K562 (cell line): Measurements from ENCODE around the gene TMEM143. TPM values are rescaled to one million over a fixed set of nuclear protein-coding genes. Genes with fewer than 3 reads are reported as not detected.

Source experiments
- ATAC-seq: fragments of 200-7000 bp; cut with Tn5 transposase; 3 replicates; pipeline ENCODE4 v1.9.1; 2020; ENCODE audit warnings: moderate library complexity
- BruUV-seq: library from RNA; stranded (reverse); fragments of 400-500 nt; replicated peaks from 2 replicates; lab custom pipeline; 2021; lab: Mats Ljungman, UMichigan
- CTCF ChIA-PET: fragments of 300-600 bp; formaldehyde crosslinking; extraction: SDS; loops from one replicate; lab custom pipeline; 2021; ENCODE audit warnings: low intra/inter-chr PET ratio; lab: Yijun Ruan, JAX
- POLR2A ChIA-PET: fragments of 300-600, 350-650 bp; sonication (Branson Sonifier 250); formaldehyde crosslinking; extraction: SDS; loops from one replicate; lab custom pipeline; 2021; ENCODE audit warnings: antibody characterized with exemption, inconsistent platforms; lab: Yijun Ruan, JAX
- DNase-seq, 4 experiments: peaks; one replicate each; pipeline versions ENCODE4 v3.0.0 to v3.0.0-alpha.2; 2011 to 2018; ENCODE audit warnings: low spot score in 3 of 4, mixed read lengths in 3 of 4; ENCODE audit errors: extremely low read depth in 1 of 4
- FAIRE-seq: peaks from 2 replicates; lab custom pipeline; 2011; peaks lifted over from hg19 to GRCh38; lab: Jason Lieb, UNC
- H2AFZ ChIP-seq: 2 replicates; pipeline ENCODE4 v1.6.0; 2011; ENCODE audit warnings: low read depth, low read length, control low read depth, inconsistent platforms
- H3K27ac ChIP-seq: fragments of 200-600 bp; 3 replicates; pipeline ENCODE4 v1.8.0; 2011; ENCODE audit warnings: low read depth, mild to moderate bottlenecking, control low read depth, inconsistent platforms, low read length, moderate library complexity, mixed read lengths; ENCODE audit errors: extremely low read depth
- H3K27me3 ChIP-seq, 2 experiments: fragments of 300-600 bp in 1 of 2; 2 replicates in 1 of 2; 3 replicates in 1 of 2; pipeline versions ENCODE4 v1.6.0 to v1.8.0; 2011; ENCODE audit warnings: inconsistent platforms in 2 of 2, low read length in 2 of 2, mild to moderate bottlenecking in 1 of 2, mixed read lengths in 1 of 2, moderate library complexity in 1 of 2; ENCODE audit not compliant: control insufficient read depth in 2 of 2, insufficient read depth in 2 of 2
- H3K36me3 ChIP-seq: fragments of 300-600 bp; 3 replicates; pipeline ENCODE4 v1.8.0; 2011; ENCODE audit warnings: mild to moderate bottlenecking, low read length, inconsistent platforms; ENCODE audit not compliant: control insufficient read depth, insufficient read depth
- H3K4me1 ChIP-seq, 2 experiments: fragments of 200-600 bp in 1 of 2; replicated peaks in 1 of 2; 2 replicates in 1 of 2; 3 replicates in 1 of 2; pipeline versions ENCODE4 v1.5.1 to v1.8.0; 2011; ENCODE audit warnings: inconsistent platforms in 2 of 2, low read length in 2 of 2, mild to moderate bottlenecking in 1 of 2, mixed read lengths in 1 of 2, moderate library complexity in 1 of 2; ENCODE audit not compliant: control insufficient read depth in 2 of 2, insufficient read depth in 2 of 2
- H3K4me2 ChIP-seq: 2 replicates; pipeline ENCODE4 v1.6.1; 2011; ENCODE audit warnings: low read length, control low read depth, inconsistent platforms, mixed read lengths; ENCODE audit not compliant: insufficient read depth
- H3K4me3 ChIP-seq: fragments of 200-600 bp; sonication (generic), shearing (Covaris generic); 2 replicates; pipeline ENCODE4 v1.5.1; 2016; ENCODE audit warnings: control low read depth, inconsistent platforms
- H3K79me2 ChIP-seq: fragments of 200-600 bp; 3 replicates; pipeline ENCODE4 v1.8.0; 2011; ENCODE audit warnings: low read length, inconsistent platforms; ENCODE audit not compliant: control insufficient read depth, insufficient read depth
- H3K9ac ChIP-seq, 2 experiments: 2 replicates each; pipeline versions ENCODE4 v1.6.0 to v1.6.1; 2011; ENCODE audit warnings: low read depth in 2 of 2, low read length in 2 of 2, control low read depth in 1 of 2, inconsistent platforms in 1 of 2, mild to moderate bottlenecking in 1 of 2, mixed read lengths in 1 of 2; ENCODE audit not compliant: insufficient read depth in 1 of 2
- H3K9me1 ChIP-seq: one replicate; pipeline ENCODE4 v1.6.0; 2011; ENCODE audit warnings: inconsistent platforms, mild to moderate bottlenecking, low read length, moderate library complexity; ENCODE audit not compliant: control insufficient read depth, insufficient read depth
- H3K9me3 ChIP-seq: replicated peaks from 2 replicates; pipeline ENCODE4 v1.5.1; 2011; ENCODE audit warnings: low read depth, low read length, inconsistent platforms; ENCODE audit not compliant: control insufficient read depth, insufficient read depth
- H4K20me1 ChIP-seq: replicated peaks from 2 replicates; pipeline ENCODE4 v1.6.1; 2011; ENCODE audit warnings: low read length, inconsistent platforms, mixed read lengths; ENCODE audit not compliant: control insufficient read depth, insufficient read depth
- ARHGAP35 ChIP-seq: fragments of 450-650 bp; IDR thresholded peaks from 2 replicates; pipeline ENCODE4 v1.6.1; 2018; ENCODE audit not compliant: partially characterized antibody
- ARID1B ChIP-seq: fragments of 450-650 bp; IDR thresholded peaks from 2 replicates; pipeline ENCODE4 v1.6.1; 2016; ENCODE audit warnings: antibody characterized with exemption, mild to moderate bottlenecking, inconsistent platforms
- ARID2 ChIP-seq: fragments of 450-650 bp; IDR thresholded peaks from 2 replicates; pipeline ENCODE4 v1.6.1; 2017; ENCODE audit warnings: antibody characterized with exemption, mild to moderate bottlenecking
- ERF ChIP-seq: fragments of 450-650 bp; formaldehyde crosslinking; IDR thresholded peaks from 2 replicates; pipeline ENCODE4 v1.4.0; 2020; ENCODE audit warnings: mild to moderate bottlenecking, mixed read lengths
- ESRRA ChIP-seq: fragments of 450-650 bp; IDR thresholded peaks from 2 replicates; pipeline ENCODE4 v1.6.1; 2014; ENCODE audit warnings: low read depth, mild to moderate bottlenecking, moderate library complexity, borderline replicate concordance
- FOXJ3 ChIP-seq: sonication (generic); formaldehyde crosslinking; IDR thresholded peaks from 2 replicates; pipeline ENCODE4 v1.4.0; 2020; ENCODE audit warnings: mild to moderate bottlenecking, missing genetic modification reagents
- HCFC1 ChIP-seq: IDR thresholded peaks from 2 replicates; pipeline ENCODE4 v1.6.1; 2012; ENCODE audit warnings: low read depth, low read length, improper control_type of control experiment
- MBD1 ChIP-seq: fragments of 250-450 bp; sonication (Bioruptor Pico); IDR thresholded peaks from 2 replicates; pipeline ENCODE4 v1.8.0; 2022; ENCODE audit warnings: inconsistent platforms
- NFE2L1 ChIP-seq: fragments of 450-650 bp; IDR thresholded peaks from 2 replicates; pipeline ENCODE4 v1.6.1; 2016; ENCODE audit warnings: missing genetic modification characterization, low read depth, mild to moderate bottlenecking, missing compliant biosample characterization, moderate library complexity, borderline replicate concordance
- RBM25 ChIP-seq: fragments of 200-400 bp; formaldehyde crosslinking; IDR thresholded peaks from 2 replicates; pipeline ENCODE4 v1.6.1; 2018; ENCODE audit warnings: low read length, low read depth, moderate library complexity; ENCODE audit not compliant: severe bottlenecking
- WHSC1 ChIP-seq: IDR thresholded peaks from one replicate; pipeline ENCODE4 v1.6.1; 2012; ENCODE audit warnings: low read length, control low read depth, inconsistent platforms
- YY1 ChIP-seq, 3 experiments: IDR thresholded peaks; 2 replicates each; pipeline ENCODE4 v1.6.1; 2011; ENCODE audit warnings: low read length in 2 of 3, mild to moderate bottlenecking in 2 of 3, moderate library complexity in 2 of 3, borderline replicate concordance in 1 of 3, control low read depth in 1 of 3, low read depth in 1 of 3; ENCODE audit not compliant: insufficient read depth in 3 of 3, insufficient replicate concordance in 2 of 3, control insufficient read depth in 1 of 3, insufficient read length in 1 of 3; ENCODE audit errors: extremely low read depth in 1 of 3
- ZNF165 ChIP-seq: fragments of 250-450 bp; sonication (Bioruptor Pico); IDR thresholded peaks from 2 replicates; pipeline ENCODE4 v1.4.0; 2020; ENCODE audit warnings: borderline replicate concordance
- ZNF274 ChIP-seq: IDR thresholded peaks from 2 replicates; pipeline ENCODE4 v1.6.1; 2011; ENCODE audit warnings: low read depth, mild to moderate bottlenecking, low read length, moderate library complexity, borderline replicate concordance
- ZNF717 ChIP-seq: fragments of 250-450 bp; sonication (Bioruptor Pico); IDR thresholded peaks from 2 replicates; pipeline ENCODE4 v1.5.0; 2021
- ZNF766 ChIP-seq: fragments of 200-800 bp; sonication (Bioruptor generic); conservative IDR thresholded peaks from 2 replicates; pipeline ENCODE4 v1.6.1; 2016; ENCODE audit warnings: missing genetic modification characterization, missing compliant biosample characterization
- WGBS: fragments of 100-300 bp; shearing (Covaris generic); methylation state at CpG from one replicate; pipeline ENCODE4 v1.1.6; 2016; ENCODE audit warnings: low coverage, mixed read lengths; ENCODE audit not compliant: insufficient coverage; ENCODE audit errors: missing lambda C conversion rate; 5-methylcytosine and 5-hydroxymethylcytosine counted together
- in situ Hi-C: fragments of 300-500 bp; cut with MboI; formaldehyde crosslinking; loops from 4 replicates; pipeline ENCODE4 v1.15.0; 2018; ENCODE audit warnings: inconsistent platforms, mixed read lengths
- intact Hi-C: fragments of 100-400 bp; cut with micrococcal nuclease; formaldehyde crosslinking; loops from 2 replicates; pipeline ENCODE4 v1.14.2; 2022
- polyA plus RNA-seq, 8 experiments: library from polyadenylated mRNA; depleted of rRNA in 4 of 8; stranded (reverse) in 5 of 8; unstranded in 3 of 8; fragments of >200 nt; fragmentation: Nextera tagmentation in 2 of 8; fragmentation: Illumina TruSeq in 1 of 8; extraction: Ambion mirVana in 2 of 8; extraction: Trizol in 1 of 8; gene quantifications; 2 replicates each; pipeline versions ENCODE4 v1.2.1 to v1.2.3, GENCODE V29; 2011 to 2014; ENCODE audit warnings: inconsistent platforms in 1 of 8, missing spikeins in 1 of 8
- total RNA-seq, 7 experiments: library from RNA; depleted of rRNA in 6 of 7; stranded (reverse); fragments of >200 nt in 6 of 7; fragmentation: Illumina TruSeq in 2 of 7; extraction: Trizol in 2 of 7; gene quantifications; 2 replicates each; pipeline versions ENCODE4 v1.2.1 to v1.2.3, GENCODE V29; 2011 to 2021; ENCODE audit warnings: low replicate concordance in 1 of 7
- TF ChIP-seq, protein P1 (sequence below), 2 experiments: fragments of 450-650 bp in 1 of 2; sonication (generic) in 1 of 2; formaldehyde crosslinking in 1 of 2; IDR thresholded peaks in 1 of 2; conservative IDR thresholded peaks in 1 of 2; 2 replicates each; pipeline versions ENCODE4 v1.6.1 to v1.8.1; 2016 to 2023; ENCODE audit warnings: mild to moderate bottlenecking in 2 of 2, moderate library complexity in 2 of 2, inconsistent platforms in 1 of 2, missing genetic modification reagents in 1 of 2
- TF ChIP-seq, protein P2 (sequence below): sonication (generic); formaldehyde crosslinking; IDR thresholded peaks from 2 replicates; pipeline ENCODE4 v1.8.1; 2023; ENCODE audit warnings: mild to moderate bottlenecking, missing genetic modification reagents

Gene TMEM143
- total and polyA plus RNA-seq, 9 of the 15 experiments (the other 6 are each of a cell fraction or from before 2014, with no cell fraction given) = 0.66 to 8.8 (median 4.3) TPM

- CTCF ChIA-PET = no interaction called here
- no peak for TF ChIP-seq ARHGAP35
- TF ChIP-seq ZNF165 (CRISPR knock-in tag) = no peak
- no peak for TF ChIP-seq ARID2
- TF ChIP-seq HCFC1 = peak; percentile 85
- TF ChIP-seq ZNF766 (CRISPR knock-in tag) = 0 out of 2 replicates have a peak, but pooled peaks have one; percentile 33
- no peak for TF ChIP-seq NFE2L1 (tag)
- no peak for TF ChIP-seq ARID1B
- TF ChIP-seq MBD1 (CRISPR knock-in tag) = no peak
- no peak for TF ChIP-seq WHSC1
- no peak for TF ChIP-seq ZNF717 (CRISPR knock-in tag)
- no peak for TF ChIP-seq ZNF274
- TF ChIP-seq FOXJ3 (CRISPR knock-in tag) = no peak
- TF ChIP-seq, protein P1, sequence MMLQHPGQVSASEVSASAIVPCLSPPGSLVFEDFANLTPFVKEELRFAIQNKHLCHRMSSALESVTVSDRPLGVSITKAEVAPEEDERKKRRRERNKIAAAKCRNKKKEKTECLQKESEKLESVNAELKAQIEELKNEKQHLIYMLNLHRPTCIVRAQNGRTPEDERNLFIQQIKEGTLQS (IDR thresholded peaks at IDR 0.05) = no peak
- TF ChIP-seq, protein P1 (CRISPR knock-in tag; conservative IDR thresholded peaks at IDR 0.05) = no peak
- TF ChIP-seq ESRRA = no peak
- peak in 1 of 3 experiments; percentile 26 for TF ChIP-seq YY1 (IDR thresholded peaks at IDR 0.05; ENCODE audit: borderline replicate concordance in 1 of 3, control insufficient read depth in 1 of 3, extremely low read depth in 1 of 3, insufficient read depth in 3 of 3, insufficient read length in 1 of 3, insufficient replicate concordance in 2 of 3, low read depth in 1 of 3, low read length in 2 of 3)
- no peak for TF ChIP-seq RBM25
- TF ChIP-seq, protein P2, sequence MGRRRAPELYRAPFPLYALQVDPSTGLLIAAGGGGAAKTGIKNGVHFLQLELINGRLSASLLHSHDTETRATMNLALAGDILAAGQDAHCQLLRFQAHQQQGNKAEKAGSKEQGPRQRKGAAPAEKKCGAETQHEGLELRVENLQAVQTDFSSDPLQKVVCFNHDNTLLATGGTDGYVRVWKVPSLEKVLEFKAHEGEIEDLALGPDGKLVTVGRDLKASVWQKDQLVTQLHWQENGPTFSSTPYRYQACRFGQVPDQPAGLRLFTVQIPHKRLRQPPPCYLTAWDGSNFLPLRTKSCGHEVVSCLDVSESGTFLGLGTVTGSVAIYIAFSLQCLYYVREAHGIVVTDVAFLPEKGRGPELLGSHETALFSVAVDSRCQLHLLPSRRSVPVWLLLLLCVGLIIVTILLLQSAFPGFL = no peak
- 0 out of 2 replicates have a peak, but pooled peaks have one; percentile 33 for TF ChIP-seq ERF (CRISPR knock-in tag)
Measured at GRCh38 chr19:48330012-48330681, 33.6 kb downstream of the TMEM143 start.

More at GRCh38 chr19:48330012-48330681, 33.6 kb downstream of the TMEM143 start:
- Histone ChIP-seq H4K20me1 (no peaks in the 10 kb centered on the region), H3K9me1 (peaks cover 5% of the 10 kb centered on the region), H3K9ac (peak overlapping the region in 1 of 2 experiments; percentile 40; a peak in 2 of 4 replicates), H2AFZ (no peak overlapping the region), H3K27ac (peak overlapping the region; percentile 15; the same call in 1 of the 3 replicates), H3K4me1 (peaks cover 21 to 71% of the 10 kb centered on the region in 2 experiments), H3K27me3 (no peaks in the 10 kb centered on the region), H3K79me2 (peaks cover 44% of the 10 kb centered on the region), H3K4me2 (no peak overlapping the region), H3K4me3 (no peak overlapping the region), H3K36me3 (peaks cover 42% of the 10 kb centered on the region), H3K9me3 (peaks cover 8% of the 10 kb centered on the region)
- in situ Hi-C loops = no loop called here
- intact Hi-C loops = loop anchor here (5.0 kb wide), 2 partner anchors 172 to 822 kb away; no protein-coding TSS in a partner anchor
- no peak for FAIRE-seq
- WGBS = 90% methylated on average over 14 of the region's 41 CpGs
- peak in 1 of 4 experiments; percentile 10 for DNase-seq
- POLR2A ChIA-PET = interaction anchor here (1.0 kb wide), 2 partner anchors 8 to 11 kb away, joined by 3 read pairs; no protein-coding TSS in a partner anchor
- ATAC-seq = no peak
- BruUV-seq = no TSS peak
